IPS DF 4.7 (cell line): Measurements from ENCODE around the gene ANKS3.
"Not testable (repeated sequence)": the region's sequence is repeated elsewhere in the genome, so short reads cannot be mapped to it uniquely, and the experiment has no call there.

ENCODE experiments used
- DNase-seq: peaks from one replicate; pipeline ENCODE4 v3.0.0-alpha.2; 2013; ENCODE audit warnings: low spot score; ENCODE audit errors: extremely low read depth

Gene ANKS3

DNA sequence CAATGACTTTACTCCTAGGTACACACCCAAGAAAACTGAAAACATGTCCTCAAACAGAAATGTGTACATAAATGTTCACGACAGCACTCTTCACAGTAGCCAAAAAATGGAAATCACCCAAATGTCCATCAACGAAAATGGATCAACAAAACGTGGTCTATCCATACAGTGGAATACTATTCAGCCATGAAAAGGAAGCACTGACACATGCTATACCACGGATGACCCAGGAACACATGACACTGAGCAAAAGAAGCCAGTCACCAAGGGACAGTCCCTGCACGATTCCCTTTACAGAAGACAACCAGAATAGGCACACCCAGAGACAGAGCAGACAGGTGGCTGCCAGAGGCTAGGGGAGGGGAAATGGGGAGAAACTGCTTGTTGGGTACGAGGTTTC, 21.6 kb upstream of the ANKS3 start:
- no peak for DNase-seq

DNA sequence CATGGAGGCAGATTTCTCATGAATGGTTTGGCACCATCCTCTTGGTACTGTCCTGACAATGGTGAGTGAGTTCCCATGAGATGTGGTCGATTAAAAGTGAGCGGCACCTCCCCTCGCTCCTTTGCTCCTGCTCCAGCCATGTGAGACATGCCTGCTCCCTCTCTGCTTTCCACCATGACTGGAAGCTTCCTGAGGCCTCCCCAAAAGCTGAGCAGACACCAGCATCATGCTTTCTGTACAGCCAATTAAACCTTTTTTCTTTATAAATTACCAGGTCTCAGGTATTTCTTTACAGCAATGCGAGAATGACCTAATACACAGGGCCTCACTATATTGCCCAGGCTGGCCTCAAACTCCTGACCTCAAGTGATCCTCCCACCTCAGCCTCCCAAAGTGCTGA, 20.8 kb upstream of the ANKS3 start:
- no peak for DNase-seq

DNA sequence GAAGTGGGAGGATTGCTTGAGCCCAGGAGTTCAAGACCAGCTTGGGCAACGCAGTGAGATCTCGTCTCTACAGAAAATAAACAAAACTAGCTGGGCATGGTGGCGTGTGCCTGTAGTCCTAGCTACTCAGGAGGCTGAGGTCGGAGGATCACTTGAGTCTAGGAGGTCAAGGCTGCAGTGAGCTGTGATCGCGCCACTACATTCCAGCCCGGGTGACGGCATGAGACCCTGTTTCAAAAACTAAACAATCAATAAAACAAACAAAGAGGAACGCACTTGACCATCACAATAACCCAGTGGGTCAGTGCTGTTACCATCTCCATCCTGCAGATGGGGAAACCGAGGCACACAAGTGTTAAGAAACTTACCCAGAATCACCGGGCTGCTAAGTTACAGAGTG, 19.2 kb upstream of the ANKS3 start:
- DNase-seq: no peak

DNA sequence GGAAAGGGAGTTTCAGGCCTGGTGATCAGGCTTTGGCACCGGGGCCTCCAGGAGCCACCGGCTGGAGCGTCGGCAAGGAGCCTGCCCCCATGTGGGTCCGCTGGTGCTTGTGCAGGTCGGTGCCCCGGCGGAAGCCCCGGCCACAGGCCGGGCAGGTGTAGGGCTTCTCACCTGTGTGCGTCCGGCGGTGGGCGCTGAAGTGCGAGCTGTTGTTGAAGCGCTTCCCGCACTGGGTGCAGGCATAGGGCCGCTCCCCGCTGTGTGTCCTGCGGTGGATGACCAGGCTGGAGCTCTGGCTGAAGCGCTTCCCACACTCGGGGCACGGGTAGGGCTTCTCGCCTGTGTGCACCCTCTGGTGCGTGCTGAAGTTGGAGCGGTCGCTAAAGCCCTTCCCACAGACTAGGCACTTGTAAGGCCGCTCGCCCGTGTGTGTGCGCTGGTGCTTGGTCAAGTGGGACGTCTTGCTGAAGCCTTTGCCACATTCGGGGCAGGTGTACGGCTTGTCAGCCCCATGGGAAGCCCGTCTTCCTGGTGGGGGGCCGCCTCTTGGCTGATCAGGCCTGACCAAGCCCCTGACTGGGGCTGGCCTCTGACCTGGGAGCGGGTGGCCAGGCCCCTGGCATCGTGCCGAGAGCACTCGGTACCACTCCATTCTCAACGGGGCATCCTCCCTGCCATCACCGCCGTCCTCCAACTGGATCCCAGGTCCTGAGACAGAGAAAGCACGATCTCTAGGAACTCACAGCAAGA, 18.5 kb upstream of the ANKS3 start:
- DNase-seq: no peak

DNA sequence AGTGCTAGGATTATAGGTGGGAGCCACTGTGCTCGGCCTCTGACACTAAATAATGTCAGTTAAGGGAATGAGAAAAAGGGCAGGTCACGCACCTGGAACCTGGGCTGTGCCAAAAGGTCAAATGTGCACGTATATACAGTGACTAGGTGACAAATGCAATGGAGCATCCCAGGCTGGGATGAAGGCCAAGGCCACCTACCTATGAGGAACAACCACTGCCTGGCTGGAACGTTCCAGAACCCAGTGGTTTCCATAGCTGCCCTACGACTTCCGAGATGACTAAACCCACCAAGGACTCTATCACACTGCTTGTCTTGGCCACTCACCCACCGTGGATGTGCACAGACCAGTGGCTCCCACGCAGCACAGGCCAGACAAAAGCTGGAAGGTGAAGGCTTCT, 16.8 kb upstream of the ANKS3 start:
- DNase-seq: no peak

DNA sequence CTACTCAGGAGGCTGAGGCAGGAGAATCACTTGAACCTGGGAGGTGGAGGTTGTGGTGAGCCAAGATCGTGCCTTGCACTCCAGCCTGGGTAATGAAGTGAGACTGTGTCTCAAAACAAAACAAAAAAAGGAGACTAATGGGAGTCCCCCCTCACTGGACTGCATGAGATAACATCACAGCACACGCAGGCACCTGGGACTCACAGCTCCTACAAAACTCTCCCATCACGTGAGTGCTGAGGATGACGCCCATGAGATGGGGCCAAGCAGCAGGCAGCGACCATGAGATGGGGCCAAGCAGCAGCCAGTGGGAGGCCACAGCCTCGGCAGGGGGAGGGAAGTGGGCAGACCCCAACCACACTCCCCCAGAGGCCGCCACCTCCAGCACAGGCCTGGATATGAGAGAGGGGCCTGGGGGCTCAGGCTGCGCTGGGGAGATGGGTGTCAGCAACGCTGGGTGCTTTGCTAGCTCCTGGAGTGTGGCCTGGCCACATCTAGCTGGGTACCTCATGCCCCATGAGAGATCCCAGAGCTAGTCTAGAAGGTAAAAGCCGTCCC, 15.7 kb upstream of the ANKS3 start:
- no peak for DNase-seq

DNA sequence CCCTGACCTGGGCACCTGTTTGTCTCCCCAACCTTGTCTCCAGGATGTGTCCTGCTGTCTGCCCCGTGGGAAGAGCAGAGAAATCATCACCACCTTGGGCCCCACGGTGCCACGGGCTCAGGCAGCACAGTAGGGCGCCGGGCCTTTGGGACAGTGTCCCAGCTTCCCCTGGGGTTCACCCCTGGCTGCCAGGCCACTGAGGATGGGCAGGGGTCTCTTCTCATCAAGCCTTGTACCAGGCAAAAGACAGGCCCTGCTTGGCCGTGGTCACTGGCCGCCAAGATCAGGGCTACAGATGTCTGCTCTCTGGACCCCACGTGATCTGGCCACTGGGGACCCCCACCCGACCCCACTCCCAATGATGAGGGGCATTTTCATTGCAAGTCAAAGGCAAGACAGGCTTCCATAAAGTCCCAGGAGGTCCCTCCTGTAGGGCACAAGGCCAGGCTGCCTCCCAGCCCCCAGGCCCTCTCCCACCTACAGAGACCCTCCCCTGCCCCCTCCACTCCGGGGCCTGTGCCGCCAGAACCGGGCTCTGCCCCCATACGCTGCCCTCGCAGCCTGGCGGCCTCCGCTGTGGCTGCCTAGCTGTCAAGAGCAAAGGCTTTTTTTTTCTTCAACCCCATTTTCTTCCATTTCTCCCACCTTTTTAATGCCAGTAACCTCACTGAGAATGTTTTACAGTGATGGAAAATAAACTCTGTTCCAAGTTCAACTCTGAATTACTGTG, 14.8 kb upstream of the ANKS3 start:
- no peak for DNase-seq

DNA sequence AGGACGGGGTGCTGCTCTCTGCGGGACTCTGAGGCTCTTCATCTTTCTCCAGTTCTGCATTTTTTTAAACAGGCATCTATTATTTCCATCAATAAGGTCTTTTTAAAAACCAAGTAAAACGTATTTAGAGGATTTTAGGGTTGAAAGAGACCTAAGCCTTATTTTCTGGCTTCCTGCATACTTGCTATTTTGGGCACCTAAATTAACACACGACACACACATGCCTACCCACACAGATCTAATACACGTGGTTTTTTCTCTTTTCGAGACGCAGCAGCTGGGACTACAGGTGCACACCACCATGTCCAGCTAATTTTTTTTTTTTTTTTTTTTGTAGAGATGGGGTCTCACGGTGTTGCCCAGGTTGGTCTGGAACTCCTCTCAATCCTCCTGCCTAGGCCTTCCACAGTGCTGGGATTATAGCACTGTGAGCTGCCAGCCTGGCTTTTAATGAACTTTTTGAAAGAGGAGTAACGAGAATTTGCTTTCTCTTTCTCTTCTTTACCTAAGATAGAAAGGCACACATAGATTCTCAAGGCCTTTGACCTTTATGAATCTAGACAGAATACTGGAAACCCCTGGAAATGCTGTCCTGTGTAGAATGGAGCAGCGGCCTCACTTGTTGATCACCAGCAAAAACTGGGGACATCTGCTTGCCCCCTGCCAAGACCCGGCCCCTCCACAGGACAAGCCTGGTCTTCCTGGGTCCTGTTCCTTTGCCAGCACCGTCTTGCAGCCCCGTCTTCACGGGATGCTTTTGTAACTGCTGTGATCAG, 14.0 kb upstream of the ANKS3 start:
- no peak for DNase-seq

DNA sequence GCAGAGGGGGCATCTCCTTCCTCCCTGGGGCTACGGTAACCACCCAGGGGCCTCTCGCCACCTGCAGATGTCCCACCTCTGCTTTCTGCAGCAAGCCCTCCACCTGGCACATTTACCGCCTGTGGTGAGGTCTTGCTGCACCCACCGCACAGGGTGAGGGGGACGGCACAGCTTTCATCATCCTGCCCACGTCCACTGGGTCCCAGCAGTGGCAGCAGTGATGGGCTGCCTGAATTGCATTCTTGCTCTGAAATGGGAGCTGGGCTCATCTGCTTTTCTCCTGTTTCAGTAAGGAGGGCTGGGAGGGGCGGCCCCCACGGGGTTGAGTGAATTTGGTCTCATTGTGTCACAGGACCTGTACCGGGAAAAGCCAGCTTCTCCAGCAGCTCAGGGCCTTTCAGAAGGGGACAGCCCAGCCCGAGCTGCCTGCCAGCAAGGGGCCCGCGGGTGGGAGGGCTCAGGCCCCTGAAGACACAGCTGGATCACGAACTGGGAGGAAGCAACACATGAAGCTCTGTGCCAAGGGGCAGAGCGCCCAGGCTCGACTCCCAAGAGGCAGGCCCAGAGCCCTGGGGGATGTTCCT, 13.0 kb upstream of the ANKS3 start:
- no peak for DNase-seq

DNA sequence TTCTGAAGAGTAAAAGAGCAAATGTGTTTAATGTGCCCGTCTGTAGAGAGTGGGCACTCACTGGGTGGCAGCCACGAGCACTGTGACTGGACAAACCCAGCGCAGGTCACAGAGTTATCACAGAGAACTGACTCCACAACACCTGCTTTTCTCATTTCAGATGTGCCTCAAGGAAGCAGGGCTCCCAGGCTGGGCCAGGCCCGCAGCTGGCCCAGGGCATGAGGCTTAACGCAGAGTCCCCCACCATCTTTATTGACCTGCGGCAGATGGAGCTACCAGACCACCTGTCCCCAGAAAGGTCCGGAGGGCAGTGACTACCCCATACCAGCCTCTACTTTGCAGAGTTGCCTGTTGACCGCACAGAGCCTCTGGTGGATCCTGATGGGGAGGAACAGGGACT, 12.1 kb upstream of the ANKS3 start:
- DNase-seq: no peak

DNA sequence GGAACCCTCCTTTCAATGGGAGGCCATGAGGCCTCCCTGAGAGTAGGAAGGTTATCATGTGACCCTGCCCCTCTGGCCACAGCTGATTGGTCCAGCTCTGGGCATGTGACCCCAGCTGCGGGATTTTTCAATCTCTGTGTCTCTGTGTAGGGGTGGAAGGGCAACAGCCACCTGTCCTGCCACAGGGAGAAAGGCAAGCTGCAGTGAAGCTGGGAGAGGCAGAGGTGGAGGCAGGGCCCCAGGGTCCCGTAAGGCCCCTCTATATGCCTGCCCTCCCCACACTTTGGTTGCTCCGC, 11.2 kb upstream of the ANKS3 start:
- no peak for DNase-seq

DNA sequence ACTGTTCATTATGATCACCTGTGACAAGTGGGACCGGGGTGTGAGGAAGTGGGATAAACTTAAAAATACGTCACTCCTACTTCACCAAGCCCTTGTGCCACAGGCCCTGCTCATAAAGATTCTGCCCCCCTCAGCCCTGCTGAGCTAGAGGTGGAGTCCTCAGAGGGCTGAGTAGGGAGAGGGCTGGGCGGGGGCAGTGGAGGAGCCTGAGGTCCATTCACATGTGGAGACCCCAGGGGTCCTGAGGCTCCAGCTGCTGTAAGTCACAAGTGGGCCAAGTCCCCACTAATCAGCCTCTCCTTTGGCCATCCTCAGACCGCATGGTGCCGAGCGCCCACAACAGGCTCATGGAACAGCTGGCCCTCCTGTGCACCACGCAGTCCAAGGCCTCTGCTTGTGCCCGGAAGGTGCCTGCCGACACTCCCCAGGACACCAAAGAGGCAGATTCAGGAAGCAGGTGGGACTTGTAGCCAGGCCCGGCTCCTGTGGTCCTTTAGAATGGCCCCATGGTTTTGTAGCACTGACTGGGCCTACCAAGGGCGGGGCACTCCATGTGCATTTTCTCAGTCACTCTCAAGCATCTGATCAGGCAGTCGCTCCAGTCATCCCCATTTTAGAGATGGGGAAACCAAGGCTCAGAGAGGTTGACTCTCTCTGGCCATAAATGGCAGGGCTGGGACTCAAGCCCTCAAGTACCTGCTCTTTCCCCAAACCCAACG, 10.6 kb upstream of the ANKS3 start:
- no peak for DNase-seq

DNA sequence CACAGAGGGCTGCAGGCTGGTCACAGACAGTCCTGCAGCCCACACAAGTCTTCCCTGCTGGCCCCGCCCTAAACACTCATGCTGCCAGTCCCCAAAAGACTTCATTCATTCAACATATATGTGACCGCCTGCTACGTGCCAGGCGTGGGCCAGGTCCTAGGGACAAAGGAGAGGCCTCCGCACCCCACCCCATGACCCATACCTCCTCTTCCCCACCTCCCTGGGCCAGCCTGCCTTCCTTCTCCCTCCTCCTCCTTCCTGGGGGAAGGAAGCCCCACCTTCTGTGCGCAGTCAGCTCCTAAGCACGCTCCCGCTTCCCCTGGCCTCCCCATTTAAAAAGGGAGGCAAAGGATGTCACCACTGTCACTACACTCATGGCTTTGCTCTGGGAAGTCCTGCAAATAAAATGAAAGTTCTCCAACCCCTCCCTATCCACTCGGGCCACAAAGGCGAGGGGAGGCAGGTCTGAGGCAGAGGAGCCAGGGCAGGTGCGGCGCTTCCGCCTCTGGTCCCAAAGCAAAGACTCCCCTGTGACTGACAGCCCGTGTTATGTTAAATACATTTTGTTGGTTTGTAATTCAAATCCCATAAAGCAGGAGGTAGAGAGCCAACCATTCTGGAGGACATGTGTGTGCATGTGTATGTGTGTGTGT, 9.3 kb upstream of the ANKS3 start:
- DNase-seq: no peak

DNA sequence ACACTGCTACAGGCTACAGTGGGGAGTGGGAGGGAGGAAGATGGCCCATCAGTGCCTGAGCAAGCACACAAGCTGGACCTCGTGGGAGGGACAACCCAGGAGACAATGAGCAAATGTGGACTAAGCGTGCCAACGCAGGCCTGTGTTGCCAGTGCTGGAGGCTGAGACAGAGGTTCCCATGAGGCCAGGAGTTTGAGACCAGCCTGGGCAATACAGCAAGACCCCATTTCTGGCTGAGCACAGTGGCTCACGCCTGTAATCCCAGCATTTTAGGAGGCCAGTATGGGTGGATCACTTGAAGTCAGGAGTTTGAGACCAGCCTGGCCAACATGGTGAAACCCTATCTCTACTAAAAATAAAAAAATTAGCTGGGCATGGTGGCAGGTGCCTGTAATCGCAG, 4.3 kb upstream of the ANKS3 start:
- not testable (repeated sequence) for DNase-seq

DNA sequence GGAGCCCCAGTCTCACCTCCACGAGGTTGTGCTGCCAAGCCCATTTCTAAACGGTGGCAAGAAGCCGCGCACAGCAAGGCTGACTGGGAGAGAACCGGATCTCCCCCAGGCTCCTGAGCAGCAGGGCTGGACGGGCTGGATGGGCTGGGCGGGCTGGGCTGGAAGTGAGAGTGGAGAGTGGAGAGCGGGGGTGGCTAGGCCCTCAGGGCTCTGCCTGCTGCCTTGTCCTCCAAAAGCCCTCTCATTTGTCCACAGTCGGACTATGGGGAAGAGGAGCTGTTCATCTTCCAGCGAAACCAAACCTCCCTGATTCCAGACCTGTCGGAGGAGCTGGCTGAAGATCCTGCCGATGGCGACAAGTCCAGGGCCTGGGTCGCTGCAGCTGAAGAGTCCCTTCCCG, 3.5 kb upstream of the ANKS3 start:
- no peak for DNase-seq

DNA sequence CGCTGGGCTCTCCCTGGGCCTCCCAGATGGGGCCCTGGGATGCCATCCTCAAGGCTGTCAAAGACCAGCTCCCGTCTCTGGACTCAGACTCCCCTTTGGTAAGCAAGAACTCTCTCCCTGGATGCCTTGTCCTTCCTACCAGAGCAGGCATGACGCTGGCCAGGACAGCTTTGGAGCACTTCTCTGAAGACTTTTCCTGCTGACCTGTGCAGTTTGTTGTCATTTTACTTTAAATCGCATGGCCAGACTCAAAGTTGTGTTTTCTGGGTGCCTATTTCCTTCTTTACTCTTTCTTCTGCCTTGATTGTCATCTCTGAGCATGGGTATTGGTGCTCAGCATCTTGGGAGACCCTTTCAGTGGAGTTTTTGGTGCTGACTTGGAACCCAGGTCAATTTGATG, 2.5 kb upstream of the ANKS3 start:
- DNase-seq: no peak

DNA sequence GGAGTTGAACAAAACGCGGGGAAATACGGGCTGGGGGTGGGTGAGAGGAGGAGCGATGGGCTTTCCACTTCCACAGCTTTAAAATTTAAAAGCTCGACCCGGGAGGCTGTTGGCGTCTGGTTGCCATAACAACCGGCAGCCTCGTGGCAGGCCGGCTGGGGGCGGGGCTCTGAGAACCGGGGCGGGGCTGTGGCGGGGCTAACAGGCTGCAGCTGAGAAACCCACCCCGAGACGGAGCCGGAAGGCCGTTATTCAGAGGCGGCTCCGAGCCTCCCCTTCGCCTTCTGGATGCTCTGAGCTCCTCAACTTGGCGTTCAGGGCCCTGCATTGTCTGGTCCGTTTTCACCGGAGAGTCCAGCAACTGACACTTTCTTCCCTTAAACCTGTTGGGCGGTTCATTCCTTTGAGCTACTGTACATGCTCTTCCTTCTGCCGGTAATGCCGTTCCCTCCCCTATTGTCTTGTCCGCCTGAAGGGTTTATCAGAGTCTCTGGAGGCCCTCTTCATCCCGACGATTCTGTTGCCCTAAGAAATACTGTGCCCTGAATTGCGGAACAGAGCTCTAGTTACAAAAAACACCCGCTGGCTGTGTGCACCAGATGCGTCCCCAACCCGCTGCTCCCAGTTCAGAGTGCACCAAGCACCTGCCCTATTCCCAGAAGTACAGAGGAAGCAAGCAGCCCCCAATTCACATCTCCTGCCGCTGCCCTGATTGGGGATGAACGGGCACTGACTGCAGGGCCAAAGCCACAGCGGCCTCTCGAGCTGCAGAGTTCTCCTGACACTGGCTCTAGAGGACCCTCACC, 862 bp upstream of the ANKS3 start:
- DNase-seq: no peak

DNA sequence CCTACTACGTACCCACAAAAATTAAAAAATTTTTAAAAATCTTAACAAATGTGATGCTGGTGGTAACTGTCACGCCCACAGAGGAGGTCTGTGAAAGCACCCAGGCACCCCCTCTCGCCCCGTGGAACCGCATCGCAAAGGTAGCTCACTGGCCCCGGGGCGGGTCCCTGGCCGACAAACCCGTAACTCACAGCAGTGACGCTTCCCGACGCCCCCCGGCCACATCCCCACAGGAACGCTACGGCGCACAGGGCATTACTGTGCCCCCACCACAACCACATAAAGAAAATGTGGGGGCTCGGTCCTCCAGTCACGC, 366 bp downstream of the ANKS3 start:
- no peak for DNase-seq

DNA sequence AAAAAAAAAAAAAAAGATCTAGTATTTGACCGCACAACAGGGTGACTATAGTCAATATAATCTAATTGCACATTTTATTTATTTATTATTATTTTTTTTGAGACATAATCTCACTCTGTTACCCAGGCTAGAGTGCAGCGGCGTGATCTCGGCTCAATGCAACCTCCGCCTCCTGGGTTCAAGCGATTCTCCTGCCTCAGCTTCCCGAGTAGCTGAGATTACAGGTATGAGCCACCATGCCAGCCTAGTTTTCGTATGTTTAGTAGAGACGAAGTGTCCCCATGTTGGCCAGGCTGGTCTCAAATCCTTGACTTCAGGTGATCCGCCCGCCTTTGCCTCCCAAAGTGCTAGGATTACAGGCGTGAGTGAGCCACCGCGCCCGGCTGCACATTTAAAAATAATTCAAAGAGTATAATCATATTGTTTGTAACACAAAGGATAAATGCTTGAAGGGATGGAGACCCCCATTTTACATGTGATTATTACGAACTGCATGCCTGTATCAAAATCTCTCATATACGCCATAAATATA, 794 bp downstream of the ANKS3 start:
- DNase-seq: no peak

DNA sequence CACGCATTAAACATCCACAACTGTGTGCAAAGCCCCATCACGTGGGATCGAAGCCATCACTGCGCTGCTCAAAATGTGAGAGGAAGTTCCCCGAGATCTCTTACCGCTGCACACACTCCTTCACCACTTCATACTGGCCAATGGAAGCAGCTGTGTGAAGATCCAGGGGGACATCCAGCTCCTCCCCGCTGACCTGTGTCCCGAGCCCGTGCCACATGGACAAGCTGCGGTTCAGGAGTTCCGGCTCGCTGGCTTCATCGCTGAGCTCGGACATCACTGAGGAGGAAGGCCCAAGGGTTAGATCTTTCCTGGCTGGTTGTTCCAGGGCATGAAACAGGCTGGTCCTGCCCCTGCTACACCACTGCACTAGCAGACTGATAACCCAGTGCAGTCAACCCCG, 4.2 kb downstream of the ANKS3 start:
- DNase-seq: no peak
